GM12864 (cell line): ENCODE measurements around the gene SLC17A5.
"Not testable (repeated sequence)": the region's sequence is repeated elsewhere in the genome, so short reads cannot be mapped to it uniquely, and the experiment has no call there.

ENCODE experiments used
- DNase-seq: peaks from one replicate; pipeline ENCODE4 v3.0.0-alpha.2; 2011; ENCODE audit warnings: low read depth
- H3K4me3 ChIP-seq: 2 replicates; pipeline ENCODE4 v1.5.1; 2011; ENCODE audit warnings: mild to moderate bottlenecking, low read depth, low read length, control low read depth
- TF ChIP-seq, protein P1 (sequence below): IDR thresholded peaks from 2 replicates; pipeline ENCODE4 v1.5.1; 2011; ENCODE audit warnings: low read depth, mild to moderate bottlenecking, moderate library complexity, low read length, control low read depth, inconsistent platforms; ENCODE audit errors: missing control alignments

Gene SLC17A5

DNA sequence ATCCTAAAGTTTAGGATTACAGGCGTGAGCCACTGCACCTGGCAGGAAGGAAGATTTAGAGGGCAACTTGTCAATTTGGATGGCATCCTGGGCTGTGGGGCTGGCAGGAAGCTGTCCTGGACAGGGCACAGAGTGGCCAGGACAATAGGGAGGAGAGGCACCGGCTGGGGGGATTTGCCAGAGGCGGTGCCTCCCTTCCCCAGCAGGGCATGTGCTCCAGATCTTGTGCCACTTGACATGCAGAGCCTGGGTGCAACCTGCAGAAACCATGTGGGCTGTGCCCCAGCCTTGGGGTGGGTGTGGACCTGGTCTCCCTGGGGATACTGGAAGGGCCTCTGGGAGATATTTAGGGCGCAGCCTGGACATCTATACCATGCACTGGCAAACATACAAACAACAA lies 74.4 kb downstream of the SLC17A5 start:
- DNase-seq, result no peak
- TF ChIP-seq, protein P1, sequence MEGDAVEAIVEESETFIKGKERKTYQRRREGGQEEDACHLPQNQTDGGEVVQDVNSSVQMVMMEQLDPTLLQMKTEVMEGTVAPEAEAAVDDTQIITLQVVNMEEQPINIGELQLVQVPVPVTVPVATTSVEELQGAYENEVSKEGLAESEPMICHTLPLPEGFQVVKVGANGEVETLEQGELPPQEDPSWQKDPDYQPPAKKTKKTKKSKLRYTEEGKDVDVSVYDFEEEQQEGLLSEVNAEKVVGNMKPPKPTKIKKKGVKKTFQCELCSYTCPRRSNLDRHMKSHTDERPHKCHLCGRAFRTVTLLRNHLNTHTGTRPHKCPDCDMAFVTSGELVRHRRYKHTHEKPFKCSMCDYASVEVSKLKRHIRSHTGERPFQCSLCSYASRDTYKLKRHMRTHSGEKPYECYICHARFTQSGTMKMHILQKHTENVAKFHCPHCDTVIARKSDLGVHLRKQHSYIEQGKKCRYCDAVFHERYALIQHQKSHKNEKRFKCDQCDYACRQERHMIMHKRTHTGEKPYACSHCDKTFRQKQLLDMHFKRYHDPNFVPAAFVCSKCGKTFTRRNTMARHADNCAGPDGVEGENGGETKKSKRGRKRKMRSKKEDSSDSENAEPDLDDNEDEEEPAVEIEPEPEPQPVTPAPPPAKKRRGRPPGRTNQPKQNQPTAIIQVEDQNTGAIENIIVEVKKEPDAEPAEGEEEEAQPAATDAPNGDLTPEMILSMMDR, result no peak
- H3K4me3 ChIP-seq, result no peak overlapping the region

DNA sequence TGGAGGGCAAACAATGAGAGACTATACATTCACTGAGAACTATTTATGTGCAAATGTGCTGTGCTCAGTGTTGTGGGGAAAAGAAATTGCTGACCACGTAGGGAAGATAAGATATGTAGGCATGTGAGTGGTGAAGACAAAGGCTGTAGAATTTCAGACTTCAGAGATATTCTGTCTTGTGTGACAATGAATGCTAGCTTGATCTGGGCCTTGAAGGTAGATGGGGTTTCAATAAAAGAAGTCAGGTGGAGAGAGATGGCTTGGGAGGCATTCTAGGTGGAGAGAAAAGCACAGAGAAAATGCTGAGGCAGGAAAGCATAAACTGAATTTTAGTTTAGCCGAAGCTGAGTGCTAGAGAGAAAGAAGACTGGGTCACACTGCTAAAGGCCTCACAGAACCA lies 76.1 kb downstream of the SLC17A5 start:
- DNase-seq, result no peak
- TF ChIP-seq, protein P1, result no peak
- H3K4me3 ChIP-seq, result no peak overlapping the region

DNA sequence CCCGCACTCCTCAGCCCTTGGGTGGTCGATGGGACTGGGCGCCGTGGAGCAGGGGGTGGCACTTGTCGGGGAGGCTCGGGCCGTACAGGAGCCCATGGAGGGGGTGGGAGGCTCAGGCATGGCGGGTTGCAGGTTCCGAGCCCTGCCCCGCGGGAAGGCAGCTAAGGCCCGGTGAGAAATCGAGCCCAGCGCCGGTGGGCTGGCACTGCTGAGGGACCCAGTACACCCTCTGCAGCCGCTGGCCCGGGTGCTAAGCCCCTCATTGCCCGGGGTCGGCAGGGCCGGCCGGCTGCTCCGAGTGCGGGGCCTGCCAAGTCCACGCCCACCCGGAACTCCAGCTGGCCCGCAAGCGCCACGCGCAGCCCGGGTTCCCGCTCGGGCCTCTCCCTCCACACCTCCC lies 81.3 kb downstream of the SLC17A5 start:
- DNase-seq, H3K4me3 ChIP-seq: not testable (repeated sequence)

DNA sequence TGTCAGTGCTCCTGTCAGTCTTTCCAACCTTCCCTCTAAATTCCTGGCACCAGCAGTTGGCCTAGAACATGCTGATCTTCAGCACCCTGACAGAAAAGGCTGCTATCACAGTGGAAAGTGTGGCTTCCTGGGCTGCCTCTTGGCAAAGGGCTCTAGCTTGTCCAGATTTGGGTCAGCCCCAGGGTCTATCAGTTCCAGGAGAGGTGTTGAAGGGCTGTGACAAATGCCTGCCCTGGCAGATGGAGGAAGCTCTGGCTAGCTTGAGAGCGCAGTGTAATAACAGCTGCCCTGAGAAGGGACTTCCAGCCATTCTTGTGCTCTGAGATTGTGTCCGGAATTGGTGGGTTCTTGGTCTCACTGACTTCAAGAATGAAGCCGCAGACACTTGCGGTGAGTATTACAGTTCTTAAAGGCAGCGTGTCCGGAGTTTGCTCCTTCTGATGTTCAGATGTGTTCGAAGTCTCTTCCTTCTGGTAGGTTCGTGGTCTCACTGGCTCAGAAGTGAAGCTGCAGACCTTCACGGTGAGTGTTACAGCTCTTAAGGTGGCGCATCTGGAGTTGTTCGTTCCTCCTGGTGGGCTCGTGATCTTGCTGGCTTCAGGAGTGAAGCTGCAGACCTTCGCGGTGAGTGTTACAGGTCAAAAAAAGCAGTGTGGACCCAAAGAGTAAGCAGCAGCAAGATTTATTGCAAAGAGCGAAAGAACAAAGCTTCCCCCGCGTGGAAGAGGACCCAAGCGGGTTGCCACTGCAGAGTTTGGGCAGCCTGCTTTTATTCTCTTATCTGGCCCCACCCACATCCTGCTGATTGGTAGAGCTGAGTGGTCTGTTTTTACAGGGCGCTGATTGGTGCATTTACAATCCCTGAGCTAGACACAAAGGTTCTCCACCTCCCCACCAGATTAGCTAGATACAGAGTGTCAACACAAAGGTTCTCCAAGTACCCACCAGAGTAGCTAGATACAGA lies 82.3 kb downstream of the SLC17A5 start:
- DNase-seq, H3K4me3 ChIP-seq: not testable (repeated sequence)

DNA sequence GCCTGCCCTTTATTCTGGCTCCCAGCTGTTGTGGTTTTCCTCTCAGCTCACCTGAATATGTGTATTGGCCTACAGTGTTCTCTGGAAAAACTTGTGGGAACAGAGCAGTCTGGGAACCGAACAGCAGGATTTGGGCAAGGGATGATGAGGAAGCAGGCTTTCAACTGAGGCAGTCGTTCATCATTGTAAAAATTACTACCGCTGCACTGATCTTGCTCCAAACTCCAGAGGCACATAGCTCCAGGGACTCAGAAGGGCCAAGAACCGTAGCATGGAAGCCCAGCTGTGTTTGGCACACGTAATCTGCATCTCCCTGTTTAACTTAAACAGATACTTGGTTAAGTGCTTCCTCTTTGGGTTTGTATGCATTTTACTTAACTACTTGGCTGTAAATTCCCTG lies 84.7 kb downstream of the SLC17A5 start:
- no peak overlapping the region for H3K4me3 ChIP-seq
- TF ChIP-seq, protein P1, result no peak
- no peak for DNase-seq

DNA sequence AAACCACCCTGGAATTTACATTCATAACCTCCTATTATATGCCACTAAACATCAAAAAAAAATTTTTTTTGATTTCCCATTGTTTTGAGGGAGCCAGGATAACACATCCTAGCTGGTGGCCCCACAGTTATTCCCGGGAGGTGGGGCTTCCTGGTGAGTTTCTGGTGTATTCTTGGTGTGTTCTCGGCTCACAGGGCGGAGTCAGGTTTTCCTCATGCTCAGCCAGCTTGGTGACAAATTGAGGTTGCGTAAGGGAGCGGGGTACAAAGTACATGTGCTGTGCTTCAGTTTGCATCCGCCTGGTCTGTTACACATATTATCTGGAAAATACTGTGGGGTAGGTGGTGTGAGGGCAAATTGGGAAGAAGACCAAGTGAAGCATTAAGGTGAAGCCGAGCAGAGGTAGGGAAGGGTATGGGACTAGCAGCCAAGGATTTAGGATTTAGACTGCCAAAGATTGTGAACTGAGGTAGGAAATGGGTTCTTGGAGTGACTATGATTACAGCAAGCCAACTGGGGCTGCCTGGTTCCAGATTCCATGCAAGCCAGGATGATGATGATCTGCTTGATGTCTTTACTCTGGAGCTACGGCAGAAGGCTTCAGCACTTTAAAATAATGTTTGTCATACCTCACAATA lies 86.7 kb downstream of the SLC17A5 start:
- TF ChIP-seq, protein P1, result no peak
- DNase-seq, result no peak
- H3K4me3 ChIP-seq, result no peak overlapping the region

DNA sequence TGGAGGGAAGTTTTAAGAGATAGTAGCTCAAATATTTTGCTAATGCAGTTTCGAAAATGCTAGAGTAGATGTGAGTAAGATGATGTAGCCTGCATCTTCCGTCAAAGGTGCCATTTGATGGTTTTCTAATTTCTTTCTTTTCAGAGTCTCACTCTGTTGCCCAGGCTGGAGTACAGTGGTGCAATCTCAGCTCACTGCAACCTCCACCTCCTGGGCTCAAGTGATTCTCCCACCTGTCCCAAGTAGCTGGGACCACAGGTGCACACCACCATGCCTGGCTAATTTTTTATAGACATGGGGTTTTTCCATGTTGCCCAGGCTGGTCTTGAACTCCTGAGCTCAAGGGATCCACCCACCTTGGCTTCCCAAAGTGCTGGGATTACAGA lies 87.3 kb downstream of the SLC17A5 start:
- not testable (repeated sequence) for H3K4me3 ChIP-seq, DNase-seq

DNA sequence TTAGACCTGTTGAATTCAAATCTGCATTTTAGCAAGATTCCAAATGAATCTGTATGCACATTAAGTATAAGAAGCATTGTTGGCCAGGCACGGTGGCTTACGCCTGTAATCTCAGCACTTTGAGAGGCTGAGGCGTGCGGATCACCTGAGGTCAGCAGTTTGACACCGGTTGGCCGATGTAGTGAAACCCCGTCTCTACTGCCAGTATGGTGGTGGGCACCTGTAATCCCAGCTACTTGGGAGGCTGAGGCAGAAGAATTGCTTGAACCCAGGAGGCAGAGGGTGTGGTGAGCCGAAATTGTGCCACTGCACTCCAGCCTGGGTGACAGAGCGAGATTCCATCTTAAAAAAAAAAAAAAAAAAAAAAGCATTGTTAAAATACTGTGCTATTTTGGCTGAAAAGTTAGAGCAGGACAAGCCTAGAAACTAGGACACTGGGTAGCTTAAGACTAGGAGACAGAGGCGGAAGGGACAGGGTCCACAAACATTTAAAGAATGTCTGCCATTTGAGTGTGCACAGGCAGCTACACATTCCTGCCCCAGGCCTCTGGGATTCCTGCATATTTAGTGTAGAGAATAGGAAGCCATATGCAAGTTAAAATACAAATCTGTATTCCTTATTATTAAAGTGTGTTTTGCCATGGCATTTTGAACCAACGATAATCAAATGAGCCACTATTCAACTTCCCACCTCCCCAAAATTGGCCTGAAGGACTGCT lies 87.9 kb downstream of the SLC17A5 start:
- no peak for DNase-seq
- H3K4me3 ChIP-seq, result no peak overlapping the region
- TF ChIP-seq, protein P1, result no peak
